SK-N-SH (cell line): ENCODE data around the gene LIPJ. TPM values are rescaled to one million over a fixed set of nuclear protein-coding genes. Genes with fewer than 3 reads are reported as not detected.

Source experiments
- CTCF ChIA-PET: fragments of 300-600, 350-600 bp; formaldehyde crosslinking; extraction: SDS; loops from one replicate; lab custom pipeline; 2021; lab: Yijun Ruan, JAX
- POLR2A ChIA-PET: fragments of 350-600 bp; sonication (Branson Sonifier 250); formaldehyde crosslinking; extraction: SDS; loops from one replicate; lab custom pipeline; 2020; ENCODE audit warnings: antibody characterized with exemption, inconsistent platforms; lab: Yijun Ruan, JAX
- DNase-seq: peaks from one replicate; pipeline ENCODE4 v3.0.0; 2012
- H2AFZ ChIP-seq: fragments of 200-600 bp; sonication (generic); 2 replicates; pipeline ENCODE4 v1.8.1; 2016; ENCODE audit warnings: antibody characterized with exemption, mild to moderate bottlenecking, low read depth
- H3F3A ChIP-seq: fragments of 200-600 bp; sonication (generic); replicated peaks from 2 replicates; pipeline ENCODE3; 2016; ENCODE audit warnings: antibody characterized with exemption, mild to moderate bottlenecking; ENCODE audit not compliant: insufficient read depth
- H3K27ac ChIP-seq, 2 experiments: fragments of 200-500 bp in 1 of 2; fragments of 200-600 bp in 1 of 2; sonication (Bioruptor generic) in 1 of 2; sonication (generic), shearing (Covaris generic) in 1 of 2; 2 replicates each; pipeline versions ENCODE4 v1.5.1 to v1.6.1; 2014 to 2016; ENCODE audit warnings: low read depth in 2 of 2, inconsistent platforms in 1 of 2, low read length in 1 of 2, mild to moderate bottlenecking in 1 of 2, mixed read lengths in 1 of 2
- H3K27me3 ChIP-seq: fragments of 200-600 bp; sonication (generic), shearing (Covaris generic); 2 replicates; pipeline ENCODE4 v1.6.1; 2016; ENCODE audit warnings: mixed run types; ENCODE audit not compliant: insufficient read depth
- H3K36me3 ChIP-seq, 2 experiments: fragments of 200-500 bp in 1 of 2; fragments of 200-600 bp in 1 of 2; sonication (Bioruptor generic) in 1 of 2; sonication (generic) in 1 of 2; replicated peaks in 1 of 2; 2 replicates each; pipeline versions ENCODE3 to v1.5.1; 2014 to 2016; ENCODE audit warnings: low read length in 1 of 2, mild to moderate bottlenecking in 1 of 2; ENCODE audit not compliant: insufficient read depth in 2 of 2, control insufficient read depth in 1 of 2
- H3K4me1 ChIP-seq, 2 experiments: fragments of 200-500 bp in 1 of 2; fragments of 200-600 bp in 1 of 2; sonication (Bioruptor generic) in 1 of 2; sonication (generic), shearing (Covaris generic) in 1 of 2; 2 replicates each; pipeline versions ENCODE4 v1.5.1 to v1.6.1; 2014 to 2016; ENCODE audit warnings: low read depth in 1 of 2, low read length in 1 of 2, mixed run types in 1 of 2; ENCODE audit not compliant: insufficient read depth in 2 of 2, control insufficient read depth in 1 of 2
- H3K4me2 ChIP-seq: fragments of 200-600 bp; sonication (generic), shearing (Covaris generic); 2 replicates; pipeline ENCODE4 v1.6.1; 2017; ENCODE audit warnings: mixed run types
- H3K4me3 ChIP-seq, 2 experiments: fragments of 200-500 bp in 1 of 2; fragments of 200-600 bp in 1 of 2; sonication (Bioruptor generic) in 1 of 2; sonication (generic), shearing (Covaris generic) in 1 of 2; 2 replicates each; pipeline versions ENCODE4 v1.5.1 to v1.8.1; 2014 to 2016; ENCODE audit warnings: low read depth in 2 of 2, inconsistent platforms in 1 of 2, low read length in 1 of 2, mild to moderate bottlenecking in 1 of 2, mixed read lengths in 1 of 2, moderate library complexity in 1 of 2
- H3K79me2 ChIP-seq: fragments of 200-600 bp; sonication (generic); 2 replicates; pipeline ENCODE4 v1.8.1; 2017; ENCODE audit warnings: mild to moderate bottlenecking; ENCODE audit not compliant: insufficient read depth
- H3K9ac ChIP-seq: fragments of 200-600 bp; sonication (generic); 2 replicates; pipeline ENCODE4 v1.6.1; 2017; ENCODE audit warnings: mixed run types
- H3K9me2 ChIP-seq: fragments of 200-600 bp; sonication (generic); 2 replicates; pipeline ENCODE4 v1.6.1; 2017; ENCODE audit warnings: mixed run types
- H3K9me3 ChIP-seq: fragments of 200-600 bp; sonication (generic); 2 replicates; pipeline ENCODE4 v1.6.1; 2017; ENCODE audit warnings: mixed run types, mild to moderate bottlenecking, moderate library complexity
- H4K20me1 ChIP-seq: fragments of 200-600 bp; sonication (generic); 2 replicates; pipeline ENCODE4 v1.6.1; 2017; ENCODE audit warnings: mild to moderate bottlenecking, mixed run types; ENCODE audit not compliant: insufficient read depth
- CHD2 ChIP-seq: fragments of 150-350 bp; IDR thresholded peaks from 2 replicates; pipeline ENCODE4 v1.6.1; 2018; ENCODE audit warnings: low read length; ENCODE audit not compliant: partially characterized antibody
- EP300 ChIP-seq, 2 experiments: IDR thresholded peaks; 2 replicates each; pipeline versions ENCODE4 v1.4.0 to v1.6.1; 2012; ENCODE audit warnings: borderline replicate concordance in 1 of 2, low read depth in 1 of 2, low read length in 1 of 2
- EZH2phosphoT487 ChIP-seq: fragments of 200-600 bp; sonication (generic); IDR thresholded peaks from 2 replicates; pipeline ENCODE4 v1.6.1; 2017; ENCODE audit warnings: low read depth, mixed run types, mild to moderate bottlenecking, antibody characterized with exemption, moderate library complexity, borderline replicate concordance
- GABPA ChIP-seq: IDR thresholded peaks from 2 replicates; pipeline ENCODE4 v1.4.0; 2012; ENCODE audit warnings: low read depth, mild to moderate bottlenecking
- GATA2 ChIP-seq: sonication (generic); formaldehyde crosslinking; IDR thresholded peaks from 2 replicates; pipeline ENCODE4 v1.5.0; 2020; ENCODE audit warnings: mild to moderate bottlenecking, missing genetic modification reagents
- MEF2A ChIP-seq: IDR thresholded peaks from 2 replicates; pipeline ENCODE4 v1.4.0; 2012; ENCODE audit warnings: low read depth, borderline replicate concordance
- MXI1 ChIP-seq: IDR thresholded peaks from 2 replicates; pipeline ENCODE4 v1.6.1; 2012; ENCODE audit warnings: mild to moderate bottlenecking, low read depth, low read length, improper control_type of control experiment
- POLR2AphosphoS5 ChIP-seq: IDR thresholded peaks from 2 replicates; pipeline ENCODE4 v1.6.1; 2012; ENCODE audit warnings: low read depth, low read length
- RAD21 ChIP-seq: IDR thresholded peaks from 2 replicates; pipeline ENCODE4 v1.6.1; 2012; ENCODE audit warnings: mild to moderate bottlenecking, low read length
- RFX5 ChIP-seq: IDR thresholded peaks from 2 replicates; pipeline ENCODE4 v1.6.1; 2012; ENCODE audit warnings: mild to moderate bottlenecking, improper control_type of control experiment, low read length
- RXRA ChIP-seq: IDR thresholded peaks from 2 replicates; pipeline ENCODE4 v1.4.0; 2012; ENCODE audit warnings: low read depth, mild to moderate bottlenecking, borderline replicate concordance
- SIN3A ChIP-seq: IDR thresholded peaks from 2 replicates; pipeline ENCODE4 v1.6.1; 2012; ENCODE audit warnings: low read depth, mild to moderate bottlenecking, low read length, moderate library complexity, borderline replicate concordance
- SMC3 ChIP-seq: IDR thresholded peaks from 2 replicates; pipeline ENCODE4 v1.6.1; 2012; ENCODE audit warnings: low read depth, low read length, improper control_type of control experiment
- TAF1 ChIP-seq: IDR thresholded peaks from 2 replicates; pipeline ENCODE4 v1.6.1; 2012; ENCODE audit warnings: low read depth, mild to moderate bottlenecking, low read length, moderate library complexity, borderline replicate concordance
- TCF12 ChIP-seq: IDR thresholded peaks from 2 replicates; pipeline ENCODE4 v1.4.0; 2012
- YY1 ChIP-seq: IDR thresholded peaks from 2 replicates; pipeline ENCODE4 v1.4.0; 2012; ENCODE audit warnings: low read depth, mild to moderate bottlenecking
- WGBS: methylation state at CpG from one replicate; pipeline ENCODE4 v1.1.6; 2017; ENCODE audit warnings: low lambda C conversion rate; 5-methylcytosine and 5-hydroxymethylcytosine counted together
- polyA plus RNA-seq, 3 experiments: library from polyadenylated mRNA; depleted of rRNA; stranded (reverse); fragments of >200 nt; gene quantifications; 2 replicates each; pipeline ENCODE4 v1.2.3, GENCODE V29; 2012
- TF ChIP-seq, protein P1 (sequence below): IDR thresholded peaks from 2 replicates; pipeline ENCODE4; 2012
- TF ChIP-seq, protein P2 (sequence below): IDR thresholded peaks from 2 replicates; pipeline ENCODE4 v1.6.1; 2012; ENCODE audit warnings: mild to moderate bottlenecking, low read depth, low read length, moderate library complexity
- TF ChIP-seq, protein P3 (sequence below): IDR thresholded peaks from 2 replicates; pipeline ENCODE4 v1.4.0; 2012; ENCODE audit warnings: low read depth
- TF ChIP-seq, protein P4 (sequence below): fragments of 150-350 bp; IDR thresholded peaks from 2 replicates; pipeline ENCODE4 v1.6.1; 2016; ENCODE audit warnings: mild to moderate bottlenecking, low read depth, low read length

The LIPJ gene
- polyA plus RNA-seq, 1 of the 3 experiments (the other 2 are of a cell fraction), result not detected

DNA sequence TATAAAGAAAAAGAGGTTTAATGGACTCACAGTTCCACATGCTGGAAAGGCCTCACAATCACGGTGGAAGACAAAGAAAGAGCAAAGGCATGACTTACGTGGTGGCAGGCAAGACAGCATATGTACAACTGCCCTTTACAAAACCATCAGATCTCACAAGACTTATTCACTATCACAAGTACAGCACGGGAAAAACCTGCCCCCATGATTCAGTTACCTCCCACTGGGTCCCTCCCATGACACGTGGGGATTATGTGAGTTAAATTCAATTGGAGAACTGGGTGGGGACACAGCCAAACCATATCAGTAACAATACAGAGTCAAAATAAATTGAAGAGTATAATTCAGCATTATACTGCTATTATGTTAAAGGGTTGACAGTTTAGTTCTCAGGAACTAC is 41.2 kb upstream of the LIPJ start:
- ChIA-PET CTCF (no interaction called here), POLR2A (no interaction called here)
- WGBS, result 74% methylated on average over 4 of the region's 4 CpGs
- Histone ChIP-seq H3K27me3 (no peaks in the 10 kb centered on the region), H3K4me1 (no peaks in the 10 kb centered on the region; a peak in 1 of 4 replicates), H3K36me3 (no peaks in the 10 kb centered on the region), H3K79me2 (no peaks in the 10 kb centered on the region), H3K9me2 (no peaks in the 10 kb centered on the region), H3K9ac (no peak overlapping the region), H2AFZ (no peak overlapping the region), H3K9me3 (no peaks in the 10 kb centered on the region), H3F3A (no peaks in the 10 kb centered on the region), H4K20me1 (no peaks in the 10 kb centered on the region), H3K4me3 (no peak overlapping the region), H3K27ac (no peak overlapping the region), H3K4me2 (no peak overlapping the region)
- DNase-seq, result no peak
- TF ChIP-seq, protein P1, sequence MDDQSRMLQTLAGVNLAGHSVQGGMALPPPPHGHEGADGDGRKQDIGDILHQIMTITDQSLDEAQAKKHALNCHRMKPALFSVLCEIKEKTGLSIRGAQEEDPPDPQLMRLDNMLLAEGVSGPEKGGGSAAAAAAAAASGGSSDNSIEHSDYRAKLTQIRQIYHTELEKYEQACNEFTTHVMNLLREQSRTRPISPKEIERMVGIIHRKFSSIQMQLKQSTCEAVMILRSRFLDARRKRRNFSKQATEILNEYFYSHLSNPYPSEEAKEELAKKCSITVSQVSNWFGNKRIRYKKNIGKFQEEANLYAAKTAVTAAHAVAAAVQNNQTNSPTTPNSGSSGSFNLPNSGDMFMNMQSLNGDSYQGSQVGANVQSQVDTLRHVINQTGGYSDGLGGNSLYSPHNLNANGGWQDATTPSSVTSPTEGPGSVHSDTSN, result no peak
- no peak for TF ChIP-seq TAF1
- TF ChIP-seq POLR2AphosphoS5, result no peak
- TF ChIP-seq TCF12, result no peak
- no peak for TF ChIP-seq GABPA
- TF ChIP-seq GATA2, result no peak
- TF ChIP-seq SIN3A, result no peak
- TF ChIP-seq, protein P2, sequence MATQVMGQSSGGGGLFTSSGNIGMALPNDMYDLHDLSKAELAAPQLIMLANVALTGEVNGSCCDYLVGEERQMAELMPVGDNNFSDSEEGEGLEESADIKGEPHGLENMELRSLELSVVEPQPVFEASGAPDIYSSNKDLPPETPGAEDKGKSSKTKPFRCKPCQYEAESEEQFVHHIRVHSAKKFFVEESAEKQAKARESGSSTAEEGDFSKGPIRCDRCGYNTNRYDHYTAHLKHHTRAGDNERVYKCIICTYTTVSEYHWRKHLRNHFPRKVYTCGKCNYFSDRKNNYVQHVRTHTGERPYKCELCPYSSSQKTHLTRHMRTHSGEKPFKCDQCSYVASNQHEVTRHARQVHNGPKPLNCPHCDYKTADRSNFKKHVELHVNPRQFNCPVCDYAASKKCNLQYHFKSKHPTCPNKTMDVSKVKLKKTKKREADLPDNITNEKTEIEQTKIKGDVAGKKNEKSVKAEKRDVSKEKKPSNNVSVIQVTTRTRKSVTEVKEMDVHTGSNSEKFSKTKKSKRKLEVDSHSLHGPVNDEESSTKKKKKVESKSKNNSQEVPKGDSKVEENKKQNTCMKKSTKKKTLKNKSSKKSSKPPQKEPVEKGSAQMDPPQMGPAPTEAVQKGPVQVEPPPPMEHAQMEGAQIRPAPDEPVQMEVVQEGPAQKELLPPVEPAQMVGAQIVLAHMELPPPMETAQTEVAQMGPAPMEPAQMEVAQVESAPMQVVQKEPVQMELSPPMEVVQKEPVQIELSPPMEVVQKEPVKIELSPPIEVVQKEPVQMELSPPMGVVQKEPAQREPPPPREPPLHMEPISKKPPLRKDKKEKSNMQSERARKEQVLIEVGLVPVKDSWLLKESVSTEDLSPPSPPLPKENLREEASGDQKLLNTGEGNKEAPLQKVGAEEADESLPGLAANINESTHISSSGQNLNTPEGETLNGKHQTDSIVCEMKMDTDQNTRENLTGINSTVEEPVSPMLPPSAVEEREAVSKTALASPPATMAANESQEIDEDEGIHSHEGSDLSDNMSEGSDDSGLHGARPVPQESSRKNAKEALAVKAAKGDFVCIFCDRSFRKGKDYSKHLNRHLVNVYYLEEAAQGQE, result no peak
- no peak for TF ChIP-seq SMC3
- TF ChIP-seq EZH2phosphoT487, result no peak
- TF ChIP-seq, protein P3, sequence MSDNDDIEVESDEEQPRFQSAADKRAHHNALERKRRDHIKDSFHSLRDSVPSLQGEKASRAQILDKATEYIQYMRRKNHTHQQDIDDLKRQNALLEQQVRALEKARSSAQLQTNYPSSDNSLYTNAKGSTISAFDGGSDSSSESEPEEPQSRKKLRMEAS, result no peak

DNA sequence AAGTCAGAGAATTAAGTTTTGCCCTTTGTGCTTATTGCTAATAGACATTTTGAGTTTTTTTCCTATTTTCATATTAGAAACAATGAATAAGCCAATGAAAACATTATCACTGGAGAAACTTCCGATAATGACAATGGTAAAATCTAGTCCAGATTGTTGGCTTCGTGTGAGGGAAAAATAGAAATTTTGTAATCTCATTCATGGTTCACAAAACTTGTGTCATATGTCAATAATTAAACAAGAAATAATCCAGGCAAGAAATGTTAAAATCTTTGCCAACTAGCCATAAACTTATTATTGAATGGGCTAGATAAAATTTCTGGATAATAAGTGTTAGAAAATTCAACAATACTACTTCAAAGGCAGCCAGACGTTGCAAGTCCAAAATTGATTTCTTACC is 40.1 kb upstream of the LIPJ start:
- CTCF ChIA-PET, result no interaction called here
- H3K4me2 ChIP-seq, result no peak overlapping the region
- no peak overlapping the region for H3K9ac ChIP-seq
- H3K9me2 ChIP-seq, result no peaks in the 10 kb centered on the region
- no peaks in the 10 kb centered on the region for H3K9me3 ChIP-seq
- no peak overlapping the region for H3K27ac ChIP-seq
- DNase-seq, result no peak
- no peaks in the 10 kb centered on the region for H3F3A ChIP-seq
- TF ChIP-seq SIN3A (no peak), RAD21 (no peak), MXI1 (no peak), YY1 (no peak), MEF2A (no peak), RFX5 (no peak), EP300 (IDR thresholded peaks at IDR 0.05; ENCODE audit: borderline replicate concordance in 1 of 2, low read depth in 1 of 2, low read length in 1 of 2) (no peak), RXRA (no peak), CHD2 (no peak)
- TF ChIP-seq, protein P3, result no peak
- TF ChIP-seq, protein P4, sequence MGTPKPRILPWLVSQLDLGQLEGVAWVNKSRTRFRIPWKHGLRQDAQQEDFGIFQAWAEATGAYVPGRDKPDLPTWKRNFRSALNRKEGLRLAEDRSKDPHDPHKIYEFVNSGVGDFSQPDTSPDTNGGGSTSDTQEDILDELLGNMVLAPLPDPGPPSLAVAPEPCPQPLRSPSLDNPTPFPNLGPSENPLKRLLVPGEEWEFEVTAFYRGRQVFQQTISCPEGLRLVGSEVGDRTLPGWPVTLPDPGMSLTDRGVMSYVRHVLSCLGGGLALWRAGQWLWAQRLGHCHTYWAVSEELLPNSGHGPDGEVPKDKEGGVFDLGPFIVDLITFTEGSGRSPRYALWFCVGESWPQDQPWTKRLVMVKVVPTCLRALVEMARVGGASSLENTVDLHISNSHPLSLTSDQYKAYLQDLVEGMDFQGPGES, result no peak
- no peaks in the 10 kb centered on the region for H3K79me2 ChIP-seq
- no peak overlapping the region for H3K4me3 ChIP-seq
- no peaks in the 10 kb centered on the region; a peak in 1 of 4 replicates for H3K4me1 ChIP-seq
- 78% methylated on average over 3 of the region's 3 CpGs for whole genome bisulfite sequencing
- H2AFZ ChIP-seq, result no peak overlapping the region
- POLR2A ChIA-PET, result no interaction called here
- H3K36me3 ChIP-seq, result no peaks in the 10 kb centered on the region
- no peaks in the 10 kb centered on the region for H3K27me3 ChIP-seq
- H4K20me1 ChIP-seq, result no peaks in the 10 kb centered on the region
